HUES64 (cell line): ENCODE data around the gene ZNF70.
"Not testable (repeated sequence)": the region's sequence is repeated elsewhere in the genome, so short reads cannot be mapped to it uniquely, and the experiment has no call there.

ENCODE experiments used
- H3K27ac ChIP-seq: 2 replicates; pipeline ENCODE4 v1.7.0; 2013; ENCODE audit warnings: low read depth, low read length, inconsistent platforms
- H3K27me3 ChIP-seq: 2 replicates; pipeline ENCODE4 v1.6.1; 2013; ENCODE audit warnings: mild to moderate bottlenecking, low read length; ENCODE audit not compliant: insufficient read depth
- H3K36me3 ChIP-seq: 2 replicates; pipeline ENCODE4 v1.6.1; 2013; ENCODE audit warnings: mild to moderate bottlenecking, low read length; ENCODE audit not compliant: insufficient read depth
- H3K4me1 ChIP-seq: 2 replicates; pipeline ENCODE4 v1.6.1; 2013; ENCODE audit warnings: mild to moderate bottlenecking, low read length, moderate library complexity; ENCODE audit not compliant: insufficient read depth
- H3K4me3 ChIP-seq: 2 replicates; pipeline ENCODE4 v1.5.1; 2013; ENCODE audit warnings: mild to moderate bottlenecking, low read length, moderate library complexity
- H3K9ac ChIP-seq: 2 replicates; pipeline ENCODE4 v1.6.1; 2013; ENCODE audit warnings: mild to moderate bottlenecking, low read depth, low read length
- H3K9me3 ChIP-seq: 2 replicates; pipeline ENCODE4 v1.6.1; 2013; ENCODE audit warnings: low read depth, low read length; ENCODE audit not compliant: insufficient read depth
- WGBS: fragments of 150-250, 120-280 bp; methylation state at CpG from one replicate; pipeline ENCODE4 v1.1.7; 2013; ENCODE audit warnings: missing lambda C conversion rate; 5-methylcytosine and 5-hydroxymethylcytosine counted together

The ZNF70 gene

GRCh38 chr22:23742505-23743264, 8.2 kb downstream of the ZNF70 start:
- H3K4me3 ChIP-seq: no peak overlapping the region
- H3K36me3 ChIP-seq: peaks cover 27% of the 10 kb centered on the region
- no peaks in the 10 kb centered on the region for H3K4me1 ChIP-seq
- H3K27me3 ChIP-seq: no peaks in the 10 kb centered on the region
- H3K27ac ChIP-seq: no peak overlapping the region
- no peaks in the 10 kb centered on the region for H3K9me3 ChIP-seq
- WGBS: 91% methylated on average over 7 of the region's 7 CpGs
- no peak overlapping the region for H3K9ac ChIP-seq

- Histone ChIP-seq H3K27ac (no peak overlapping the region), H3K27me3 (no peaks in the 10 kb centered on the region), H3K4me3 (no peak overlapping the region), H3K9me3 (no peaks in the 10 kb centered on the region), H3K4me1 (no peaks in the 10 kb centered on the region), H3K36me3 (0 out of 2 replicates have a peak, but pooled peaks cover under 1% of the 10 kb centered on the region), H3K9ac (no peak overlapping the region)
These were observed 13.2 kb downstream of the ZNF70 start for GRCh38 chr22:23737696-23738095.

- not testable (repeated sequence) for H3K9ac ChIP-seq, H3K36me3 ChIP-seq, H3K9me3 ChIP-seq, H3K27ac ChIP-seq, H3K27me3 ChIP-seq, H3K4me1 ChIP-seq, H3K4me3 ChIP-seq
- WGBS: 93% methylated on average over 4 of the region's 4 CpGs
These were observed 22.8 kb downstream of the ZNF70 start for GRCh38 chr22:23728108-23728507.

- Histone ChIP-seq H3K4me1 (no peaks in the 10 kb centered on the region), H3K27ac (no peak overlapping the region), H3K9ac (no peak overlapping the region), H3K4me3 (no peak overlapping the region), H3K9me3 (no peaks in the 10 kb centered on the region), H3K27me3 (no peaks in the 10 kb centered on the region), H3K36me3 (no peaks in the 10 kb centered on the region)
- 92% methylated on average over 2 of the region's 2 CpGs for WGBS
These were observed 28.2 kb downstream of the ZNF70 start for GRCh38 chr22:23722724-23723123.

GRCh38 chr22:23722160-23722559, 28.8 kb downstream of the ZNF70 start:
- Histone ChIP-seq H3K36me3 (no peaks in the 10 kb centered on the region), H3K9me3 (no peaks in the 10 kb centered on the region), H3K27me3 (no peaks in the 10 kb centered on the region), H3K9ac (no peak overlapping the region), H3K27ac (no peak overlapping the region), H3K4me3 (no peak overlapping the region), H3K4me1 (no peaks in the 10 kb centered on the region)
- 87% methylated on average over 3 of the region's 4 CpGs for WGBS

- Histone ChIP-seq H3K27me3 (no peaks in the 10 kb centered on the region), H3K4me1 (no peaks in the 10 kb centered on the region), H3K9me3 (no peaks in the 10 kb centered on the region), H3K27ac (no peak overlapping the region), H3K36me3 (no peaks in the 10 kb centered on the region), H3K4me3 (no peak overlapping the region), H3K9ac (no peak overlapping the region)
- 91% methylated on average over 6 of the region's 6 CpGs for WGBS
These were observed 30.1 kb downstream of the ZNF70 start for GRCh38 chr22:23720855-23721254.

- Histone ChIP-seq H3K27me3 (no peaks in the 10 kb centered on the region), H3K27ac (no peak overlapping the region), H3K4me1 (no peaks in the 10 kb centered on the region), H3K9me3 (no peaks in the 10 kb centered on the region), H3K4me3 (no peak overlapping the region), H3K9ac (no peak overlapping the region), H3K36me3 (peaks cover 13% of the 10 kb centered on the region)
- WGBS: 96% methylated on average over 17 of the region's 17 CpGs
These were observed 32.3 kb downstream of the ZNF70 start for GRCh38 chr22:23718371-23719165.

GRCh38 chr22:23716811-23717801, 33.8 kb downstream of the ZNF70 start:
- peak overlapping the region; percentile 90 for H3K4me3 ChIP-seq
- H3K9me3 ChIP-seq: no peaks in the 10 kb centered on the region
- no peaks in the 10 kb centered on the region for H3K4me1 ChIP-seq
- H3K9ac ChIP-seq: peak overlapping the region; percentile 87
- WGBS: 5% methylated on average over 84 of the region's 84 CpGs
- no peaks in the 10 kb centered on the region for H3K27me3 ChIP-seq
- peak overlapping the region; percentile 73 for H3K27ac ChIP-seq
- peaks cover 26% of the 10 kb centered on the region for H3K36me3 ChIP-seq

- Histone ChIP-seq H3K4me3 (peak overlapping the region; percentile 90), H3K4me1 (no peaks in the 10 kb centered on the region), H3K27me3 (no peaks in the 10 kb centered on the region), H3K27ac (no peak overlapping the region), H3K36me3 (peaks cover 38% of the 10 kb centered on the region), H3K9me3 (no peaks in the 10 kb centered on the region), H3K9ac (no peak overlapping the region)
- 92% methylated on average over 18 of the region's 18 CpGs for WGBS
These were observed 35.0 kb downstream of the ZNF70 start for GRCh38 chr22:23715806-23716375.

- no peaks in the 10 kb centered on the region for H3K27me3 ChIP-seq
- no peaks in the 10 kb centered on the region for H3K4me1 ChIP-seq
- H3K9ac ChIP-seq: no peak overlapping the region
- 94% methylated on average over 22 of the region's 23 CpGs for WGBS
- H3K36me3 ChIP-seq: peaks cover 48% of the 10 kb centered on the region
- H3K27ac ChIP-seq: no peak overlapping the region
- no peaks in the 10 kb centered on the region for H3K9me3 ChIP-seq
- H3K4me3 ChIP-seq: no peak overlapping the region
These were observed 36.0 kb downstream of the ZNF70 start for GRCh38 chr22:23714596-23715578.
